Ovary (tissue), 9 donors: Measurements from ENCODE around the gene PERCC1. TPM values are rescaled to one million over a fixed set of nuclear protein-coding genes. Genes with fewer than 3 reads are reported as not detected.
"Not testable (repeated sequence)": the region's sequence is repeated elsewhere in the genome, so short reads cannot be mapped to it uniquely, and the experiment has no call there.

Experiments used
- DNase-seq, 5 donors: peaks; one replicate each; pipeline ENCODE4 v3.0.0-alpha.2; 2019 to 2020
- H3K27ac ChIP-seq, 2 donors: fragments of 200-600 bp; one replicate each; pipeline versions ENCODE4 v1.5.1 to v1.8.0; 2019 to 2022
- H3K27me3 ChIP-seq: fragments of 200-600 bp; one replicate; pipeline ENCODE4 v1.8.0; 2022
- H3K36me3 ChIP-seq: fragments of 200-600 bp; sonication (generic); one replicate; pipeline ENCODE4 v1.5.1; 2019
- H3K4me1 ChIP-seq: one replicate; pipeline ENCODE4 v1.8.1; 2013; ENCODE audit warnings: mild to moderate bottlenecking, moderate library complexity; ENCODE audit not compliant: insufficient read depth
- H3K4me3 ChIP-seq: fragments of 200-600 bp; sonication (generic); one replicate; pipeline ENCODE4 v1.5.1; 2017
- H3K9me3 ChIP-seq, 2 donors: fragments of 200-600 bp in 1 of 2; sonication (generic) in 1 of 2; one replicate each; pipeline versions ENCODE4 v1.5.1 to v1.8.1; 2013 to 2019; ENCODE audit warnings: mild to moderate bottlenecking in 1 of 2, moderate library complexity in 1 of 2
- EP300 ChIP-seq: sonication (generic); formaldehyde crosslinking; IDR thresholded peaks from one replicate; pipeline ENCODE4 v1.6.1; 2017; ENCODE audit warnings: antibody characterized with exemption
- POLR2A ChIP-seq: fragments of 450-650 bp; IDR thresholded peaks from one replicate; pipeline ENCODE4 v1.6.1; 2017; ENCODE audit warnings: antibody characterized with exemption, mild to moderate bottlenecking, moderate library complexity
- WGBS, 3 donors: extraction: QIAGEN DNeasy Blood & Tissue Kit in 1 of 3; methylation state at CpG; one replicate each; pipeline versions ENCODE4 v1.1.5 to v1.1.7; 2013 to 2017; 5-methylcytosine and 5-hydroxymethylcytosine counted together
- intact Hi-C, 4 donors: fragments of 100-400 bp; cut with DNase I; formaldehyde crosslinking; loops; one replicate each; pipeline versions ENCODE4 v1.11.0 to v1.15.1; 2022 to 2023
- polyA plus RNA-seq, 2 donors: library from polyadenylated mRNA; stranded (reverse); fragments of 200-250 nt in 1 of 2; fragments of 350-450 nt in 1 of 2; fragmentation: Illumina TruSeq in 1 of 2; extraction: RNeasy Lipid Tissue Mini Kit (QIAGEN cat#74804) in 1 of 2; gene quantifications; one replicate each; pipeline ENCODE4 v1.2.3, GENCODE V29; 2013 to 2014
- total RNA-seq, 7 donors: library from RNA; depleted of rRNA in 2 of 7; stranded (reverse); fragments of >200 nt in 2 of 7; fragmentation: NEBNext Ultra II Directional in 3 of 7; extraction: Animal tissue kit (Norgen Biotek cat#: 25700) in 3 of 7; gene quantifications; one replicate each; pipeline versions ENCODE4 v1.1.0 to v1.2.4, GENCODE V29; 2016 to 2023
- TF ChIP-seq, protein P1 (sequence below), 3 donors: fragments of 450-650 bp in 2 of 3; fragments of 200-600 bp in 1 of 3; IDR thresholded peaks; one replicate each; pipeline versions ENCODE4 v1.5.1 to v1.8.0; 2016 to 2022; ENCODE audit warnings: antibody characterized with exemption in 3 of 3, mild to moderate bottlenecking in 1 of 3
- donor health status: DM: no; HTN: no; CAD: no; lungs with moderate emphysema.
- donor health status: DM: no; HTN: no; CAD: no.
- donor health status: Bipolar disorder and iron deficiency.
- donor health status: DM: yes; HTN: yes; CAD: no.
- donor health status: DM: no; HTN: no; CAD: no.
- donor health status: DM: yes; HTN: yes; CAD: no.

Gene PERCC1
- total and polyA plus RNA-seq, 9 donors: 0.08 to 0.62 TPM; not detected in 7

DNA sequence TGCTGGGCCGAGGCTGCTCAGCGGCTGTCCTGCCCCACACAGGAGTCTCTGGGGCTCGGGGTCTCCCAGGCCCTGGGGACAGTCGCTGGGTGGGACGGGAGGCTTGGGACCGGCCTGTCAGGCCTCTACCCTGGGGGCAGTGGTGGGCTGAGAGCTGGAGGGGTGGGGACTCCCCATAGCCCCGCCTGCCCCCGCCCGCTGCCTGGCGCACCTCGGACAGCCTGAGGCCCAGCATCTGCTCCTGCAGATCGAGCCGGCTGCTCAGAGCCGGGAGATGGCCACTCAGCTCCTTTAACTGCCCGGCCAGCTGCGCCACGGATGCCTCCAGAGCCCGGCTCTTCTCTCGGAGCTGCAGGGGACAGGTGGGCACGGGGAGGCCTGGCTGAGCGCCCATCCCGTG lies 6.7 kb downstream of the PERCC1 start:
- 78 to 80% (median 80%) methylated on average over 16 to 22 of the region's 22 CpGs for WGBS, 3 donors
- TF ChIP-seq, protein P1, sequence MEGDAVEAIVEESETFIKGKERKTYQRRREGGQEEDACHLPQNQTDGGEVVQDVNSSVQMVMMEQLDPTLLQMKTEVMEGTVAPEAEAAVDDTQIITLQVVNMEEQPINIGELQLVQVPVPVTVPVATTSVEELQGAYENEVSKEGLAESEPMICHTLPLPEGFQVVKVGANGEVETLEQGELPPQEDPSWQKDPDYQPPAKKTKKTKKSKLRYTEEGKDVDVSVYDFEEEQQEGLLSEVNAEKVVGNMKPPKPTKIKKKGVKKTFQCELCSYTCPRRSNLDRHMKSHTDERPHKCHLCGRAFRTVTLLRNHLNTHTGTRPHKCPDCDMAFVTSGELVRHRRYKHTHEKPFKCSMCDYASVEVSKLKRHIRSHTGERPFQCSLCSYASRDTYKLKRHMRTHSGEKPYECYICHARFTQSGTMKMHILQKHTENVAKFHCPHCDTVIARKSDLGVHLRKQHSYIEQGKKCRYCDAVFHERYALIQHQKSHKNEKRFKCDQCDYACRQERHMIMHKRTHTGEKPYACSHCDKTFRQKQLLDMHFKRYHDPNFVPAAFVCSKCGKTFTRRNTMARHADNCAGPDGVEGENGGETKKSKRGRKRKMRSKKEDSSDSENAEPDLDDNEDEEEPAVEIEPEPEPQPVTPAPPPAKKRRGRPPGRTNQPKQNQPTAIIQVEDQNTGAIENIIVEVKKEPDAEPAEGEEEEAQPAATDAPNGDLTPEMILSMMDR (IDR thresholded peaks at IDR 0.05): no peak
- no peak for TF ChIP-seq POLR2A
- TF ChIP-seq EP300: no peak
- Histone ChIP-seq H3K27me3 (no peaks in the 10 kb centered on the region), H3K36me3 (no peaks in the 10 kb centered on the region), H3K9me3 (no peaks in the 10 kb centered on the region), H3K27ac (no peak overlapping the region), H3K4me1 (no peaks in the 10 kb centered on the region), H3K4me3 (no peak overlapping the region)
- intact Hi-C loops: no loop called here
- DNase-seq: no peak

DNA sequence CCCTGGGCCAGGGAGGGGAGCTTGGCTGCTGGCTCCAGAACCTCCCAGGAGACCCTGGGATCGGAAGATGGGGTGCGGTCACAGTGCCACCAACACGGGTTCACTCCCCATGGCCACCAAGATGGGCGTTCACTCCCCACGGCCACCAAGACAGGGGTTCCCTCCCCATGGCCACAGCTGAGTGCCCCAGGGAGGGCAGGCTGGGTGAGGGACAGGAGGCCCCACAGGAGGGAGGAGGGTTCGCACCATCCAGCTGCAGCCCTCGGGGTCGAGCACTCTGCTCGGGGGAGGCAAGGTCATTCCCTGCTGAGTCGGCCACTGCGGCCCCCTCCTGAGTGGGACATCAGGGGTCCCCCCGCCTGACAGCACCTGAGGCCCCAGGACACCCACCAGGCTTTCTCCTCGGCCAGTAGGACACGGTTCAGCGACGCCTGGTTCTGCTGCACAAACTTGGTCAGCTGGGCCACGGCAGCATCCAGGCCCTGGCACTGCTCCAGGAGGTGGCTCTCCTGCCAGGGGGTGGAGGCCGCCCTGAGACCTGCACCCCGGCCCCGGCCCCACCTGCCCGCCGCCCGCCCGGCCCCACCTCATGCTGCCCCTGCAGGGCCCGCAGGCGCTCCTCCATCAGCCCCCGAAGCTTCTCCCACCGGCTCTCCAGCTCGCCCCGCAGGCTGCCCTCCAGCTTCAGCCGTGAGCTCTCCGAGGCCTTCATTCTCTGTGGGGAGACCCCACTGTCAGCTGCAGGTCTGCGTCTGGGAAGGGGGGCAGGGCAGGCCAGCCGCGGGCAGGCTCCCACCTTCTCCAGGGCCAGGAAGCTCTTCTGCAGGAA lies 7.6 kb downstream of the PERCC1 start:
- Histone ChIP-seq H3K27ac (no peak overlapping the region), H3K4me3 (no peak overlapping the region), H3K4me1 (no peaks in the 10 kb centered on the region), H3K27me3 (no peaks in the 10 kb centered on the region), H3K36me3 (no peaks in the 10 kb centered on the region), H3K9me3 (no peaks in the 10 kb centered on the region)
- intact Hi-C loops: no loop called here
- DNase-seq: no peak
- TF ChIP-seq, protein P1 (IDR thresholded peaks at IDR 0.05): no peak
- WGBS, 3 donors: 71 to 83% (median 77%) methylated on average over 29 to 35 of the region's 35 CpGs

DNA sequence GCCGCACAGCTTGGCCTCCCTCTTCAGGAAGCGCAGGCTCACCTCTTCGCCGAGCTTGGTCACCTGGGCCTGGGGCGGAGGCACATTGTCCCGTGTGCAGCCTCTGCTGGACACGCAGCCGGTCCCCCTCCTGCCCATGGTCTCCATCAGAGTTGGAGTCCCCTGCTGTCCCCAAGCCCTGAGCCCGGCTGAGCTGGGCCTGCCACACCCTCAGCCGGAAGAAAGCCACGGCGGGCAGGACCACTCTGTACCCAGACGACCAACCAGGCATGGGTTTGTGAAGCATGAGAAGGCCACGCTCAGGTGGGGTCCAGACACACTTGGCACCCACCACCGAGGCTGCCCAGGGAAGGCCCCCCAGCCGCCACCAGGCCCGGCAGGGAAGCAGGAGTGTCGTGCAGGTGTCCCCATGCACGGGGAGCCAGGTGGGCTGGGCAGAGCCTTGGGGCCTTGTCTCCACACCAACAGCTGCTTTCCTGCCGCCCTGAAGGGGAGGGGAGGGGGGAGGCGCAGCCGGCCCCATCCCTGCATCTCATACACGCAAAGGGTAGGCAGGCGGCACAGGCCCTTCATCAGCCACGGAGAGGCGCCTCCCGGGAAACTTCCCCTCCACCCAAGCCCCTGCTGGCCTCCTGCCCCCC lies 8.3 kb downstream of the PERCC1 start:
- intact Hi-C loops: no loop called here
- TF ChIP-seq POLR2A: no peak
- TF ChIP-seq, protein P1 (IDR thresholded peaks at IDR 0.05): no peak
- no peak for TF ChIP-seq EP300
- Histone ChIP-seq H3K27me3 (no peaks in the 10 kb centered on the region), H3K4me1 (peaks cover 3% of the 10 kb centered on the region), H3K4me3 (no peak overlapping the region), H3K36me3 (no peaks in the 10 kb centered on the region), H3K9me3 (no peaks in the 10 kb centered on the region), H3K27ac (no peak overlapping the region)
- no peak for DNase-seq
- WGBS, 3 donors: 78 to 88% (median 86%) methylated on average over 25 to 27 of the region's 27 CpGs

DNA sequence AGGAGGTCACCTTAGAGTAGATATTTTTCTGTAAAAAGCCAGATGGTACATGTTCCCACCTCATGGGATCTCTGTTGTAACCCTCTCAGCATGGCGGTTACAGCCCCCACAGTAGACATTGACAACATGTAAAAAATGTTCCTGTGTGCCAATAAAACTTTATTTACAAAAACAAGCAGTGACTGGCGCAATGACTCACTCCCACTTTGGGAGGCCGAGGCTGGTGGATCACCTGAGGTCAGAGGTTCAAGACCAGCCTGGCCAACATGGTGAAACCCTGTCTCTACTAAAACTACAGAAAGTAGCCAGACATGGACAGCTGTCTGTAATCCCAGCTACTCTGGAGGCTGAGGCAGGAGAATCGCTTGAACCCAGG lies 8.8 kb downstream of the PERCC1 start:
- H3K36me3 ChIP-seq, intact Hi-C loops: not testable (repeated sequence)
- WGBS, 3 donors: 89 to 95% (median 92%) methylated on average over 4 of the region's 4 CpGs

DNA sequence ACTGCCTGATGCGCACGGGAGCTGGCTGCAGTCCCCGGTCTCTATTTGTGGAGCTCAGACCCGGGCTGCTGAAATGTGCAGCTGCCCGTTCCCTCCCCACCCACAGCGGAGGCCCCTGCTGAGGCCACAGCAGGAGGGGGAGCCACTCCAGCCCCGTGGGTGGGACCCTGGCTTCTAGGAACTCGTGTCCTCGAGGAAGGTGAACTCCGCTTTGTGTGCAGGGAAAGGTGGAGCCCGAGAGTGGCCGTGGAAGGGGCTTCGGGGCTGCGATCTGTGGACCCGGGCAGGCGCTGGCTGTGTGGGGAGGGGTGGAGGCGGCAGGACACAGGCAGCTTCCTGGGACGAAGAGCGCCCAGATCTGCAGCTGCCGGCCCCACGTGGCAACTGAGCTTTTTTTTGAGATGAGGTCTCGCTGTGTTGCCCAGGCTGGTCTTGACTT lies 10.5 kb downstream of the PERCC1 start:
- no peak overlapping the region for H3K27ac ChIP-seq
- DNase-seq: no peak
- intact Hi-C loops: no loop called here
- H3K9me3 ChIP-seq: no peaks in the 10 kb centered on the region
- TF ChIP-seq, protein P1 (IDR thresholded peaks at IDR 0.05): no peak
- no peak for TF ChIP-seq POLR2A
- TF ChIP-seq EP300: no peak
- H3K27me3 ChIP-seq: no peaks in the 10 kb centered on the region
- peaks cover 3% of the 10 kb centered on the region for H3K4me1 ChIP-seq
- WGBS, 3 donors: 54 to 69% (median 66%) methylated on average over 18 to 22 of the region's 22 CpGs
- H3K36me3 ChIP-seq: no peaks in the 10 kb centered on the region
- H3K4me3 ChIP-seq: no peak overlapping the region

More for the DNA sequence above, 8.8 kb downstream of the PERCC1 start:
- DNase-seq, H3K27me3 ChIP-seq, H3K27ac ChIP-seq, H3K4me1 ChIP-seq, H3K9me3 ChIP-seq, H3K4me3 ChIP-seq: not testable (repeated sequence)
